Endometrial microvascular endothelial cells (primary cell): Measurements from ENCODE around the gene GLB1L2. TPM values are rescaled to one million over a fixed set of nuclear protein-coding genes. Genes with fewer than 3 reads are reported as not detected.

Source experiments
- in situ Hi-C: cut with HindIII; loops from 2 replicates; pipeline ENCODE4 v1.10.0; 2017; ENCODE audit warnings: low sequenced_read_pairs, low pct_unique_long_range_greater_than_20kb; ENCODE audit errors: inconsistent ontology term
- total RNA-seq: library from RNA; depleted of rRNA; stranded (reverse); fragments of >200 nt; gene quantifications from one replicate; pipeline ENCODE4 v1.2.3, GENCODE V29; 2015; ENCODE audit errors: inconsistent ontology term

The GLB1L2 gene
- total RNA-seq, 1 donor from 2014 or later = not detected

DNA sequence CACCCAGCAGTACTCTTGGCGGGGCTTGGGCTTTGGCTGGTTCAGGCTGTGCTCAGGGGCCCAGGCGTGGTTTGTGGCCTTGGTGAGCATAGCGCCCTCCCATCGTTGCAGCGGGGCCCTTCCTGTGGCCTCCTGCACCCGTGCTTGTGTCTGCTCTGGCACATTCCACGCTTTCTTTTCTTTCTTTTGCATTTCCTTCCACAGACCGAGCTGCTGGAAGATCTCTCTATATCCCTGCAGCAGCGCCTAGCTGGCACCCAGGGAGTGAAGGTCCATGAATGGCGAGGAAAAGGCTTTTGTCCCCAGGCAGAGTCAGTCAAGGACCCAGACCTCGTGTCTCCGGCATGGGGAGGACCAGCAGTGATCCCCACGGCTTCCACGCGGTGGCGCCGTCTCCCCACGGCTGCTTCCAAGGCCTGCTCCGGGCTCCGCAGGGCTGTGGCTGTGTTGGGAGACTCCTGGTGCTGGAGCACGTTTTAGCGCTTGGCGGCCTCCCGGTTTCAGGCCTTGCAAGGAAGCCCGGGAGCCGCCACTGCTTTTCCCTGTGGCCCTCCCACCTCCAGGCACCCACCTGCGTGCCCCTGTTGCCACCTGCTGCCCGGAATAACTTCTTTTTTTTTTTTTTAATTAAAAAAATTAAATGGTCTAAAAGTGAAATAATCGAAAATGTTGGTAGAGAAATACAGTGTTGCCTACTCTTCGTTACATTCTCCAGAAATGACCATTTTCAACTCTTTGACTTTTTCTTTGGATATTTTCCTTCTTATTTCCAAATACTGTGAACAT lies 28.5 kb downstream of the GLB1L2 start:
- in situ Hi-C loops = no loop called here

DNA sequence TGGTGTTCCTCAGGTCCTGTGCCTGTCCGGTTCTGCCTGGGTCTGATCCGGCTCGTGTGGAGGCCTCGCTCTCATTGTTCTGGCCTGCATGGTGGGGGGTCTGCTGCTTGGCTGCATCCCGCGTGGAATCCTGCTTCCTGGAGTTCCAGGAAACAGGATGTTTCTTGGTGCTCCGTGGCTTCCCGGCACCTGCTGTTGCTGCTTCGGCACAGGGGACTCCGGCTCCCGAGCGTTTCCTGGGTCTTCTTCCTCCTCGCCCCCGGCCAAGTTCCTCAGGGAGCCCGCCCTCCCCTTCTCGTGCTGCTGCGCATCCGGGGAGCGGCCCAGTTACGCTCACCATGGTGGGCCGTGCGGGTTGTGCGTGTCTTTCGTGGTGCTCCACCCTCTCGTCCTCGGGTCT lies 29.9 kb downstream of the GLB1L2 start:
- in situ Hi-C loops = no loop called here

GRCh38 chr11:134362192-134362901 lies 30.6 kb downstream of the GLB1L2 start:
- in situ Hi-C loops = no loop called here

DNA sequence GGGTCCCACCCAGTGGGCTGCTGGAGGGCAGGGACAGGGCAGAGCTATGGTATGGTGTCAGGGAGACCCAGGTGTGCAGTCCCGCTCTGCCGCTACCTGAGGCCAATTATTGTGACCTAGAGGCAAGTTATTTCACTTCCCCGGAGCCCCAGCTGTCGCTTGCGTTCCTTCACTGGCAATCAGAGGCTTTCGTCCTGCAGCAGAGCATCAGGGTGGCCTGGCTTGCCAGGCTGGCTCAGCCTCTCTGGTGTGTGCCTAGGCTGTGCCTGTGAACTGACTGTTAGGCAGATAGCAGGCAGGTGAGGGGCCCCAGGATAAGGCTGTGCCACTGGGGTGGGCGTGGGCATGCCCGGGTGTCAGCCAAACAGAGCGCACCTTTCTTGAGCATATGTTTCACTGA lies 31.4 kb downstream of the GLB1L2 start:
- in situ Hi-C loops = no loop called here

- in situ Hi-C loops = no loop called here
These were observed 31.8 kb downstream of the GLB1L2 start for GRCh38 chr11:134363592-134363991.

DNA sequence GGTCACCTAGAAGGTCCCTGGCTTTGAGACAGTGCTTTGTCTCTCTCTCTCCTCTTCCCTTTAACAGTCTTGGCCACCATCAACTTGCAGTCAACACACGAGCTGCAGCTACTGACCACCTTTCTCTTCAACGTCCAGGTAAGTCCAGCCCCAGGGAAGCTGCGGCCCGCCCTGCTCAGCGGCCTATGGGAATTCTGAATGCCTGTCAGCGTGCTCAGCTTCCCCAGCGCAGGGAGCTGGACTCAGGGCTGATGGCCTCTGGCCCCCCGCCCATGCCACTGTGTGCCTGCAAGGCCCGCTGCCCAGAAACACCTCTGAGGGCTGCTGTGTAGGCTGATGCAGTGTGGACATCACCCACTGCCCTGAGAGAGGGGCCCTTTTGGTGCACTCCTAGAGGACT lies 32.5 kb downstream of the GLB1L2 start:
- in situ Hi-C loops = no loop called here

DNA sequence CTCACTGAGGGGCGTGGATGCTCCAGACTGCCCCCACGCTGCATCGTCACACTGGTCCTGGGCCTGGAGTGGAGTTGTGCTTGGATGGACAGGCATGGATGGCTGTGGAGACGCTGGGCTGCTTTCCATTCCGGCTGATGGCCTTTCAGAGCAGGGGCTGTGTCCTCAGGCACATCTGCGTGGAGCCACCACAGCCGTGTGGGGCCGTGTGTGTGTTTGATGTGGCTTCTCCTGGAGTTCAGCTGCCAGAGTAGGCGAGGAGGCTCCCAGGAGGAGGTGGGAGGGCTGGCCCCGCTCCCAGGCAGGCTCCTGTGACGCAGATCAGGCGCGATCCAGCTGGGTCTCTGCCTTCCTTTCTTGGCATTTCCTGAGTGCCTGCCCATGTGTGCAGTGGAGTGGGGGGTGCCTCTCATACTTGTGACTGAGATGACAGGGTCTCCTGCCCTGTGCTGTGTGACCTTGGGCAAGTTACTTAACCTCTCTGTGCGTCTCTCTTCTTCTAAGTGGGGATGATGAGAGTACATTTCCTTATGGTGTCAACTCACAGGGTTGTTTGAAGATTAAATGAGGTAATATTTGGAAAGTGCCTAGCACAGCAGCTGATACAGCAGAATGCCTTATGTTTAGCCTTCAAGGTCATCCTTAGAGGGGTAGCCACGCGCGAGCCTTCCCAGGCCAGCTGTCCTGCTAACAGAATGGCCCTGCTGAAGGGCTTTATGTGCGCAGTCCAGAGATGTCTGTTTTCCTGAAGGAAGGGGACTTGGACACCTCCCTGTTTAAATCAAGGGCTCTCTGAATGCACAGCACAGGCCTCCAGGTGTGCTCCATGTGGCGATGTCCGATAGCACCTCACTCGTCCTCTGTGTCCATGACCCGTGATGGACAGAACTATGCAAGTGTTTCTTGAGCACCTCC lies 33.5 kb downstream of the GLB1L2 start:
- in situ Hi-C loops = no loop called here

DNA sequence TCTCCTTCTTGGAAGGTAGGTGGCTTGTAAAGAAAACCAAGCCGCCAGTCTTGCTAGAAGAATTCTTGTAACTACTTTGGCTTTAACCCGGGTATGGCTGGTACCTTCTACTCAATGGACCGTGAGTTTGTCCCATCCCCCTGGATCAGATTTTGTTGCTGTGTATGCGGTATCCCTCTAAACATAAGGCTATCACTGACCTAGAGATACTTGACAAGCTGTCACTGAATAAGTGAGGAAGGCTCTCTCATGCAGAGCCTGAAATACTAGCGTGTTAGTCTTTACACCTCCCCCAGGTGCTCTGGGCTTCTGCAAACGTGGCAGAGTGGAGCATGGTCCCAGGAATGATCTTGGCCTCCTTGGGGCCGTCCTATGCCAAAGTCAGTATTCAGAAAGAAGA lies 34.5 kb downstream of the GLB1L2 start:
- in situ Hi-C loops = no loop called here

DNA sequence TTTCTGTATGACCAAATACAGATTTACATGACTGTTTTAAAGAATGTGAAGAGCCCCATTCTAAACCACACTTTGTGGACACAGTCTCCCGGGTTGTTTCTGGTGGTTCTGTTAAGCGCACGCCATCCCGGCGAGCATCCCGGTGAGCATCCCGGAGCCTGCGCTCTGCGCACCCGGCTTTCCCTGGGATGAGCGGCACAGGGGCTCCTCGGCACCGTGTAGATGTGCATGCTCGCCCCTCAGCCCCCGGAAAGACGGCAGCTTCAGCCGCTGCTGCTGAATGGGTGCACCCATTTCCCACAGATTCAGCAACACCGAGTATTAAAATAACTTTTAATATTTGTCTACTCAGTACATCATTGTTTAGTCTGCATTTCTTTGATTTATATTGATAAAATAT lies 36.0 kb downstream of the GLB1L2 start:
- in situ Hi-C loops = no loop called here

DNA sequence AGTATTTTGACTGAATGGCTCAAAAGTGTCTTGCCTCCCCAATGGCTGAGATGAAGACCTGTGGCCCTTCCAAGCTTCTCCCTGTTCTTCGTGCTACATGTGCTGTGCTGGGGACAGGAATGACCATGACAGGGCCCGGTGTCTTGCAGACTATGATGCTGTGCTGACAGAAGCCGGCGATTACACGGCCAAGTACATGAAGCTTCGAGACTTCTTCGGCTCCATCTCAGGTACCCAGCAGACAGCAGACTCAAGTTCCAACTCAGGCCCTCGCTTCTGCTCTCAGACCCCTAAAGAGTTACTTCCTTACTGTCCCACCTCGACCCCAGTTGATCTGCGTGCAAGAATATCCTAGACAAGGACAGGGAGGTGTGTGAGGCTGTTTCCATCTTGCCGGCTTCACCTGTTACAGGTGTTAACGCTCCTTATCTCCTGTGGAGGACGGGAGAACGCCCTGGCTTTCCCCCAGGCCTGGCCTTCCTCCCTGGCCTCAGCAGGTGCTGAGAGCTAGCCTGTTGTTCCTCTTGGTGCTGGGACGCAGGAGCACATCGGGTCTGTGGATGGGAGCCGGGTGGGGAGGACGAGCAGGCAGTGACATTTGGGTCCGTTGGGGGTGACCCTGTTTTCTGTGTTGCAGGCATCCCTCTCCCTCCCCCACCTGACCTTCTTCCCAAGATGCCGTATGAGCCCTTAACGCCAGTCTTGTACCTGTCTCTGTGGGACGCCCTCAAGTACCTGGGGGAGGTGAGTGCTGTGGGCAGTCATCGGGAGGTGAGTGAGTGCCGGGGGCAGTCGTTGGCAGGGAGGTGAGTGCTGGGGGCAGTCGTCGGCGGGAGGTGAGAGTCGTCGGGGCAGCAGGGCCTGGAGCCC lies 38.1 kb downstream of the GLB1L2 start:
- in situ Hi-C loops = no loop called here

- in situ Hi-C loops = no loop called here
These were observed 39.0 kb downstream of the GLB1L2 start for GRCh38 chr11:134370526-134371435.

DNA sequence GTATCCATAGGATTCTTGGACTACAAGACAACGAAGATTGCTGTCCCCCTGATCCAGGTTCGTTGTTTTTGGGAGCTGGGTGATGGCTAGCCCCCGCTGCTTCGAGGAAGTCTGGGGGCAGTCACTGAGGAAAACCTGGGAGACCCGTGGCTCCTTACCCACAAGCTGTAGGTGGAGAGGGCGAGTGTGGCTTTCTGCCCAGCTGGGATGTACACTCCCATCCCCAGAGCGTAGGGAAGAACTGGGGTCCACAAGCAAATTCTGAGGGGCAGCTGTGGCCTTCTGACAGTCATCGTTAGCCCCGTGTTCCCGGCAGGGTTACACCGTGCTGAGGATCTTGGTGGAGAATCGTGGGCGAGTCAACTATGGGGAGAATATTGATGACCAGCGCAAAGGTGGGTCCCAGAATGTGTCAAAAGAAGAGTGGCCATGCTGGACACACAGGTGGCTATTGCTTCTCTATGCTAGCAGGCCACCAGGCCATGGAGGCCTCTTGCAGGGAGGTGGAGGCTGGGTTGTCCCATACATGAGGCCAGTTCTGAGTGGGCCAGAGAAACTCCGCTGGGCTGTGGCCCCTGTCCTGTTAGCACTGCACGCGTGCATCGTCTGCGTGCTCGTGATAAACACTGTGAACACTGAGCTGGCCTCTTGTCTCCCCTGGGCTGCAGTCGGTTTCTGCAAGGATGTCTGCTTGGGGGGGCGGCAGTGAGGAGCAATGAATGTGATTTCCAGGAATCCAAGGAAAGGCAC lies 39.8 kb downstream of the GLB1L2 start:
- in situ Hi-C loops = no loop called here

GRCh38 chr11:134372536-134372935 lies 40.7 kb downstream of the GLB1L2 start:
- in situ Hi-C loops = no loop called here

GRCh38 chr11:134372961-134373360 lies 41.2 kb downstream of the GLB1L2 start:
- in situ Hi-C loops = no loop called here

- in situ Hi-C loops = no loop called here
These were observed 41.8 kb downstream of the GLB1L2 start for GRCh38 chr11:134373591-134374052.

DNA sequence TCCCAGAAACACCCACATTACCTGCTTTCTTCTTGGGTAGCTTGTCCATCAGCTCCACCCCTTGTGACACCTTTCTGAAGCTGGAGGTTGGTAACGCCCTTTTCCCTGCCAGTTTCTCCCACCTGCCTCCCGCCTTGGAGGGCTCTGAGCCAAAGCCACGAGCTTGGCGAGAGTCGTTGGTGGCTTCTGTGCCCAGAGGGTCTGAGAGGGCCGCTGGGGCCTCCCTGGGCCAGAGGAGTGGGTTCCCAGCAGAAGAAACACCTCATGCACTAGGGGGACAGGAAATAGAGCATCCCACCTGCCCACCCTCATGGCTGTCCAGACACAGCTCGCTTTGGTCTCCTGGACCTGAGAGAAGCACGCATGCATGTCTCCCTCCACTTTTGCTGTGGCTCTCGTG lies 42.4 kb downstream of the GLB1L2 start:
- in situ Hi-C loops = no loop called here
